ENCODE results near the gene PARD6B. TPM values are rescaled to one million over a fixed set of nuclear protein-coding genes. Genes with fewer than 3 reads are reported as not detected.

The PARD6B gene
- total RNA-seq, 1 donor from 2014 or later = 7.1 TPM

DNA sequence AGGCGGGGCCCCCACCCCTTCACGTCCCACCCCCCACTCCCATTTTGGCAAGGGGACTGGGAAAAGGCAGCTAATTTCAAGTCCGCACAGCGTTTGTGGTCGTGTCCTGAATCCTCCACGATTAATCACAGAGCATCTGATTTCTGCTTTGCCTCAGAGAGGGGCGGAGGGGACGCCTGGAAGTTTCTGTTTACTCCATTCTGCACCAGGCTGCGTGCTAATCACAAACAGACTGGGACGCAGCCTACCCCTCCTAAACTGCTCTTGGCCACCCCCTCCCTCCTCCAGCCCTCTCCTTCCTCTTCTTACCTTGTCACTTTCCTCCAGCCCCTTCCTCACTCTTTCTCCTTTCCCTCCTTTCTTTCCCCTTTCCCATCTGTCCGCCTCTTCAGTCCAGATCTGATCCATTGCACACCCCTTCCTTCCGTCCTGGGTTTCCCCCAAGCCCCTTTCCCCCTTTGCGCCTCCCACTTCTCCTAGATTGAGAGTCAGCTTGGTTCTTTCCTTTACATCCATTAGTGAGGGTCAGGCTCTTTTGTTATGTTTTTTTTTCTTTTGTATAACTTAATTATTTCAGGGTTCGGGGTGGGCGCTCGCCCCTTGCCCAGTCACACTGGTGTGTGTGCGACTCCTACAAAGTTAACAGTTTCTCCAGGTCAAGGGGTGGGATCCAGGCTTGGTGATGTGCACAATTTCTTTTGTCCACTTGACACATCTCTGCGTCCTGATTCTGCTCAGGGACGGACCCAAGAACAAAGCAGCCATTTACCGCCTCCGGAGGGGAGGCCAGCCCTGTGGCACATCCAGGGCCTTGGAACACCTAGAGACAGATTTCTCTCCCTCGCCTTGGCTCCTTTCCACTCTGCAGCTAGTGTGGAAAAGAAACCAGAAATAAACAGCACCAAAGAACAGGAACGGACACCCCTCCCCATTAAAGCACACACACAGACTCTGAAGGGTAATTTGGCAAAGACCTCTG is 39.5 kb upstream of the PARD6B start:
- Mint-ChIP-seq H3K27me3 (ENCODE audit: unreplicated experiment) (peaks cover 5% of the 10 kb centered on the region), H3K4me3 (ENCODE audit: unreplicated experiment) (peak overlapping the region; percentile 74), H3K36me3 (ENCODE audit: low read depth, unreplicated experiment) (no peaks in the 10 kb centered on the region), H3K9me3 (ENCODE audit: unreplicated experiment) (no peaks in the 10 kb centered on the region), H3K27ac (ENCODE audit: unreplicated experiment) (peak overlapping the region; percentile 5), H3K4me1 (ENCODE audit: unreplicated experiment) (peaks cover 34% of the 10 kb centered on the region)
- TF ChIP-seq, protein P1, sequence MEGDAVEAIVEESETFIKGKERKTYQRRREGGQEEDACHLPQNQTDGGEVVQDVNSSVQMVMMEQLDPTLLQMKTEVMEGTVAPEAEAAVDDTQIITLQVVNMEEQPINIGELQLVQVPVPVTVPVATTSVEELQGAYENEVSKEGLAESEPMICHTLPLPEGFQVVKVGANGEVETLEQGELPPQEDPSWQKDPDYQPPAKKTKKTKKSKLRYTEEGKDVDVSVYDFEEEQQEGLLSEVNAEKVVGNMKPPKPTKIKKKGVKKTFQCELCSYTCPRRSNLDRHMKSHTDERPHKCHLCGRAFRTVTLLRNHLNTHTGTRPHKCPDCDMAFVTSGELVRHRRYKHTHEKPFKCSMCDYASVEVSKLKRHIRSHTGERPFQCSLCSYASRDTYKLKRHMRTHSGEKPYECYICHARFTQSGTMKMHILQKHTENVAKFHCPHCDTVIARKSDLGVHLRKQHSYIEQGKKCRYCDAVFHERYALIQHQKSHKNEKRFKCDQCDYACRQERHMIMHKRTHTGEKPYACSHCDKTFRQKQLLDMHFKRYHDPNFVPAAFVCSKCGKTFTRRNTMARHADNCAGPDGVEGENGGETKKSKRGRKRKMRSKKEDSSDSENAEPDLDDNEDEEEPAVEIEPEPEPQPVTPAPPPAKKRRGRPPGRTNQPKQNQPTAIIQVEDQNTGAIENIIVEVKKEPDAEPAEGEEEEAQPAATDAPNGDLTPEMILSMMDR (IDR thresholded peaks at IDR 0.05; ENCODE audit: unreplicated experiment) = no peak
- peak; percentile 13 for DNase-seq (ENCODE audit: low spot score)

DNA sequence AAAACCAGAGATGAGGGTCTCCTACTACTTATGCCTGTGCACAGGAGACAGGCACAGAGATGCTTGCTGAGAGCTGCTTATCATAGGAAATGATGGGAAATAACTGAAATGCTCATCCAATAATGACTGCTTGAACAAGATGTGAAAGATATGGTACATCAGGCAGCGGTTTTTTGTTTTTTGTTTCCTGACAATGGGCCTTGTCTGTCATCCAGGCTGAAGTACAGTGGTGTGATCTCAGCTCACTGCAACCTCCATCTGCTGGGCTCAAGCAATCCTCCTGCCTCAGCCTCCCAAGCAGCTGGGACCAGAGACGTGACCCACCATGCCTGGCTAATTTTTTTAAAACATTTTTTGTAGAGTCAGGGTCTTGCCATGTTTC is 38.8 kb upstream of the PARD6B start:
- peaks cover 5% of the 10 kb centered on the region for H3K27me3 Mint-ChIP-seq (ENCODE audit: unreplicated experiment)

DNA sequence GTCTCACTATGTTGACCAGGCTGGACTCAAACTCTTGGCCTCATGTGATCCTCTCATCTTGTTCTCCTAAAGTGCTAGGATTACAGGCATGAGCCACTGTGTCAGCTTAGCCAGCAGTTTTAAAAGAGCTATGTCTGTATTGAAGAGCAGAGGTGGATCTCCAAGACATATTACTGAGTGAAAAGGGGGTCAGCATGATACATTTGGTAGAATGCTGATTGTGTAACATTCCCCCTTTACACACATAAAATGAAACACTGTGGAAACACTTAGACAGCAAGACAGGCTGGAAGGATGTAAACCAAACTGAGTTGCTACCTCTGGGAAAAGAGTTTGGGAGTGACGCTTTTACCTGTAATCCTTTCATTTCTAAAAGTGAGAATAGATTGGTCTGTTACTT is 38.4 kb upstream of the PARD6B start:
- Mint-ChIP-seq H3K27ac (ENCODE audit: unreplicated experiment) (no peak overlapping the region), H3K27me3 (ENCODE audit: unreplicated experiment) (peaks cover 5% of the 10 kb centered on the region), H3K4me1 (ENCODE audit: unreplicated experiment) (peaks cover 34% of the 10 kb centered on the region), H3K4me3 (ENCODE audit: unreplicated experiment) (no peak overlapping the region), H3K36me3 (ENCODE audit: low read depth, unreplicated experiment) (no peaks in the 10 kb centered on the region), H3K9me3 (ENCODE audit: unreplicated experiment) (no peaks in the 10 kb centered on the region)
- TF ChIP-seq, protein P1 (IDR thresholded peaks at IDR 0.05; ENCODE audit: unreplicated experiment) = no peak
- no peak for DNase-seq (ENCODE audit: low spot score)

More for the DNA sequence above, 38.8 kb upstream of the PARD6B start:
- H3K27ac Mint-ChIP-seq (ENCODE audit: unreplicated experiment) = no peak overlapping the region
- no peaks in the 10 kb centered on the region for H3K9me3 Mint-ChIP-seq (ENCODE audit: unreplicated experiment)
- TF ChIP-seq, protein P1 (IDR thresholded peaks at IDR 0.05; ENCODE audit: unreplicated experiment) = no peak
- no peaks in the 10 kb centered on the region for H3K36me3 Mint-ChIP-seq (ENCODE audit: low read depth, unreplicated experiment)
- DNase-seq (ENCODE audit: low spot score) = no peak
- H3K4me1 Mint-ChIP-seq (ENCODE audit: unreplicated experiment) = peaks cover 34% of the 10 kb centered on the region
- H3K4me3 Mint-ChIP-seq (ENCODE audit: unreplicated experiment) = no peak overlapping the region

DNA sequence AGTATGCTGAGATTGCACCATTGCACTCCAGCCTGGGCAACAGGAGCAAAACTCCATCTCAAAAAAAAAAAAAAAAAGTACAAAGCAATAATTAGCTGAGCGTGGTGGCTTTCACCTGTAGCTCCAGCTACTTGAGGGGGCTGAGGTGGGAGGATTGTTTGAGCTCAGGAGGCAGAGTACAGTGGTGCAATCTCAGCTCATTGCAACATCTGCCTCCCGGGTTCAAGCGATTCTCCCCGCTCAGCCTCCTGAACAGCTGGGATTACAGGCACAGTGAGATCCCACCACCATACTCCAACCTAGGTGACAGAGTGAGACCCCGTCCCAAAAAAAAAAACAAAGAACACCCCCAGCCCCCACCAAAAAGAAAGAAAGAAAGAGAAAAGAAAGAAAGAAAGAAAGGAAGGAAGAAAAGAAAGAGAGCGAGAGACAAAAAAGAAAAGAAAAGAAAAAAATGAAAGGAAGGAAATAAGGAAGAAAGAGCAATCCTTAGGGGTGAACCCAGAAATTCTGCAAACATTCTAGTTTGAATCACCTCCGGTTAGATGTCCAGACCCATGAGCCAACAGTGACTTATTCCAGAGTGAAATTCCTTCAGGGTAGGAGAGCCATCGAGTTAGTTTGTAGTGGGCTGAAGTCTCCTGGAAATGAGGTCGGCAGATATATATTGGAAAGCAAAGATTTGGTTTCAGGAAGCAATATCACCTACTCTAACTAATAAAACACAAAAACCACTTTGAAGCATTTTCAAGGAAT is 36.8 kb upstream of the PARD6B start:
- peaks cover 7% of the 10 kb centered on the region for H3K27me3 Mint-ChIP-seq (ENCODE audit: unreplicated experiment)
- no peaks in the 10 kb centered on the region for H3K36me3 Mint-ChIP-seq (ENCODE audit: low read depth, unreplicated experiment)
- H3K4me1 Mint-ChIP-seq (ENCODE audit: unreplicated experiment) = peaks cover 30% of the 10 kb centered on the region
- no peak overlapping the region for H3K27ac Mint-ChIP-seq (ENCODE audit: unreplicated experiment)
- H3K4me3 Mint-ChIP-seq (ENCODE audit: unreplicated experiment) = no peak overlapping the region
- TF ChIP-seq, protein P1 (IDR thresholded peaks at IDR 0.05; ENCODE audit: unreplicated experiment) = no peak
- DNase-seq (ENCODE audit: low spot score) = no peak
- no peaks in the 10 kb centered on the region for H3K9me3 Mint-ChIP-seq (ENCODE audit: unreplicated experiment)

All from endothelial cell (in vitro differentiated cells).